ENCODE results near the gene TRUB2. TPM values are rescaled to one million over a fixed set of nuclear protein-coding genes. Genes with fewer than 3 reads are reported as not detected.
A peak's percentile ranks its signal among the peaks of the same experiment; 100 is the strongest.

The TRUB2 gene
- total and polyA plus RNA-seq, 2 of the 13 experiments (the other 11 are each of a cell fraction or from before 2014, with no cell fraction given) = 22.3 to 41.2 TPM

GRCh38 chr9:128276008-128276573, 46.2 kb downstream of the TRUB2 start, which contains the start of gene SWI5 (continued):
- TF ChIP-seq, protein P1, sequence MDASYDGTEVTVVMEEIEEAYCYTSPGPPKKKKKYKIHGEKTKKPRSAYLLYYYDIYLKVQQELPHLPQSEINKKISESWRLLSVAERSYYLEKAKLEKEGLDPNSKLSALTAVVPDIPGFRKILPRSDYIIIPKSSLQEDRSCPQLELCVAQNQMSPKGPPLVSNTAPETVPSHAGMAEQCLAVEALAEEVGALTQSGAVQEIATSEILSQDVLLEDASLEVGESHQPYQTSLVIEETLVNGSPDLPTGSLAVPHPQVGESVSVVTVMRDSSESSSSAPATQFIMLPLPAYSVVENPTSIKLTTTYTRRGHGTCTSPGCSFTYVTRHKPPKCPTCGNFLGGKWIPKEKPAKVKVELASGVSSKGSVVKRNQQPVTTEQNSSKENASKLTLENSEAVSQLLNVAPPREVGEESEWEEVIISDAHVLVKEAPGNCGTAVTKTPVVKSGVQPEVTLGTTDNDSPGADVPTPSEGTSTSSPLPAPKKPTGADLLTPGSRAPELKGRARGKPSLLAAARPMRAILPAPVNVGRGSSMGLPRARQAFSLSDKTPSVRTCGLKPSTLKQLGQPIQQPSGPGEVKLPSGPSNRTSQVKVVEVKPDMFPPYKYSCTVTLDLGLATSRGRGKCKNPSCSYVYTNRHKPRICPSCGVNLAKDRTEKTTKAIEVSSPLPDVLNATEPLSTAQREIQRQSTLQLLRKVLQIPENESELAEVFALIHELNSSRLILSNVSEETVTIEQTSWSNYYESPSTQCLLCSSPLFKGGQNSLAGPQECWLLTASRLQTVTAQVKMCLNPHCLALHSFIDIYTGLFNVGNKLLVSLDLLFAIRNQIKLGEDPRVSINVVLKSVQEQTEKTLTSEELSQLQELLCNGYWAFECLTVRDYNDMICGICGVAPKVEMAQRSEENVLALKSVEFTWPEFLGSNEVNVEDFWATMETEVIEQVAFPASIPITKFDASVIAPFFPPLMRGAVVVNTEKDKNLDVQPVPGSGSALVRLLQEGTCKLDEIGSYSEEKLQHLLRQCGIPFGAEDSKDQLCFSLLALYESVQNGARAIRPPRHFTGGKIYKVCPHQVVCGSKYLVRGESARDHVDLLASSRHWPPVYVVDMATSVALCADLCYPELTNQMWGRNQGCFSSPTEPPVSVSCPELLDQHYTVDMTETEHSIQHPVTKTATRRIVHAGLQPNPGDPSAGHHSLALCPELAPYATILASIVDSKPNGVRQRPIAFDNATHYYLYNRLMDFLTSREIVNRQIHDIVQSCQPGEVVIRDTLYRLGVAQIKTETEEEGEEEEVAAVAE (CRISPR knock-in tag; IDR thresholded peaks at IDR 0.05; ENCODE audit: borderline replicate concordance) = no peak
- TF ChIP-seq THAP7 (CRISPR knock-in tag; IDR thresholded peaks at IDR 0.05) (no peak), TEF (CRISPR knock-in tag; IDR thresholded peaks at IDR 0.05) (no peak), ZNF691 (CRISPR knock-in tag; IDR thresholded peaks at IDR 0.05; ENCODE audit: borderline replicate concordance, low read depth) (peak; percentile 87), ZNF710 (CRISPR knock-in tag; IDR thresholded peaks at IDR 0.05; ENCODE audit: borderline replicate concordance) (no peak), HMG20A (CRISPR knock-in tag; IDR thresholded peaks at IDR 0.05; ENCODE audit: borderline replicate concordance) (no peak), ZSCAN22 (CRISPR knock-in tag; IDR thresholded peaks at IDR 0.05) (no peak), GPN1 (CRISPR knock-in tag; IDR thresholded peaks at IDR 0.05; ENCODE audit: borderline replicate concordance) (no peak), NR0B2 (CRISPR knock-in tag; IDR thresholded peaks at IDR 0.05) (0 out of 2 replicates have a peak, but pooled peaks have one; percentile 73), KMT2A (CRISPR knock-in tag; IDR thresholded peaks at IDR 0.05) (peak; percentile 54; the same call in 1 of the 2 replicates), HNRNPH1 (optimal IDR thresholded peaks at IDR 0.05; ENCODE audit: low read depth, low read length) (no peak), HNF4A (CRISPR knock-in tag; IDR thresholded peaks at IDR 0.05) (peak; percentile 83), ZNF674 (CRISPR knock-in tag; IDR thresholded peaks at IDR 0.05; ENCODE audit: low read depth) (no peak), KAT2B (IDR thresholded peaks at IDR 0.05; ENCODE audit: borderline replicate concordance, low read depth, low read length) (no peak), REL (CRISPR knock-in tag; conservative IDR thresholded peaks at IDR 0.05) (no peak), REXO4 (CRISPR knock-in tag; IDR thresholded peaks at IDR 0.05; ENCODE audit: borderline replicate concordance) (no peak)
- TF ChIP-seq, protein P2, sequence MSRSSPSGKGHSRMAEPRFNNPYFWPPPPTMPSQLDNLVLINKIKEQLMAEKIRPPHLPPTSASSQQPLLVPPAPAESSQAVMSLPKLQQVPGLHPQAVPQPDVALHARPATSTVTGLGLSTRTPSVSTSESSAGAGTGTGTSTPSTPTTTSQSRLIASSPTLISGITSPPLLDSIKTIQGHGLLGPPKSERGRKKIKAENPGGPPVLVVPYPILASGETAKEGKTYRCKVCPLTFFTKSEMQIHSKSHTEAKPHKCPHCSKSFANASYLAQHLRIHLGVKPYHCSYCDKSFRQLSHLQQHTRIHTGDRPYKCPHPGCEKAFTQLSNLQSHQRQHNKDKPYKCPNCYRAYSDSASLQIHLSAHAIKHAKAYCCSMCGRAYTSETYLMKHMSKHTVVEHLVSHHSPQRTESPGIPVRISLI (CRISPR knock-in tag; IDR thresholded peaks at IDR 0.05; ENCODE audit: borderline replicate concordance) = no peak
